TTC549 (cell line): ENCODE results near the gene OLR1.

Experiments used
- FAIRE-seq: peaks from 2 replicates; lab custom pipeline; 2012; peaks lifted over from hg19 to GRCh38; lab: Jason Lieb, UNC

Gene OLR1

GRCh38 chr12:10153271-10154144 is 18.4 kb downstream of the OLR1 start:
- no peak for FAIRE-seq

- no peak for FAIRE-seq
These were observed 20.3 kb downstream of the OLR1 start for GRCh38 chr12:10151621-10152020.

GRCh38 chr12:10147714-10148403 is 24.1 kb downstream of the OLR1 start:
- no peak for FAIRE-seq

- peak; percentile 53 for FAIRE-seq
These were observed 28.8 kb downstream of the OLR1 start for GRCh38 chr12:10142976-10143589.

GRCh38 chr12:10140001-10140400 is 31.9 kb downstream of the OLR1 start:
- peak; percentile 73 for FAIRE-seq

GRCh38 chr12:10136637-10137205 is 35.2 kb downstream of the OLR1 start:
- FAIRE-seq = no peak

GRCh38 chr12:10135126-10135525 is 36.8 kb downstream of the OLR1 start:
- no peak for FAIRE-seq

GRCh38 chr12:10132850-10133370 is 39.0 kb downstream of the OLR1 start:
- no peak for FAIRE-seq

- FAIRE-seq = no peak
These were observed 40.7 kb downstream of the OLR1 start for GRCh38 chr12:10131111-10131690.

- FAIRE-seq = no peak
These were observed 41.9 kb downstream of the OLR1 start, which contains the start of gene CLEC7A for GRCh38 chr12:10130042-10130441. CLEC7A (minus strand) TSS chr12:10130199; CDS start chr12:10130082, 117 bp downstream.

- no peak for FAIRE-seq
These were observed 43.2 kb downstream of the OLR1 start for GRCh38 chr12:10128687-10129086.

- no peak for FAIRE-seq
These were observed 45.5 kb downstream of the OLR1 start for GRCh38 chr12:10126413-10126812.

- FAIRE-seq = no peak
These were observed 49.2 kb downstream of the OLR1 start for GRCh38 chr12:10122689-10123088.

- no peak for FAIRE-seq
These were observed 50.7 kb downstream of the OLR1 start for GRCh38 chr12:10121278-10121677.

GRCh38 chr12:10119066-10119465 is 52.9 kb downstream of the OLR1 start:
- FAIRE-seq = no peak

GRCh38 chr12:10115890-10116289 is 56.0 kb downstream of the OLR1 start:
- FAIRE-seq = no peak

- no peak for FAIRE-seq
These were observed 56.6 kb downstream of the OLR1 start for GRCh38 chr12:10115311-10115710.

- no peak for FAIRE-seq
These were observed 58.0 kb downstream of the OLR1 start for GRCh38 chr12:10113920-10114319.

- no peak for FAIRE-seq
These were observed 58.9 kb downstream of the OLR1 start for GRCh38 chr12:10113075-10113474.

GRCh38 chr12:10111451-10111850 is 60.5 kb downstream of the OLR1 start:
- FAIRE-seq = no peak

- no peak for FAIRE-seq
These were observed 61.6 kb downstream of the OLR1 start for GRCh38 chr12:10110256-10110844.
